HCT116 (cell line): ENCODE data around the gene KCNIP4. TPM values are rescaled to one million over a fixed set of nuclear protein-coding genes. Genes with fewer than 3 reads are reported as not detected.

ENCODE experiments used
- ATAC-seq: fragments of 200-7000 bp; cut with Tn5 transposase; 2 replicates; pipeline ENCODE4 v1.9.1; 2020; ENCODE audit warnings: mild to moderate bottlenecking, moderate library complexity
- BruUV-seq: library from RNA; stranded (reverse); fragments of 400-500 nt; replicated peaks from 2 replicates; lab custom pipeline; 2021; lab: Mats Ljungman, UMichigan
- CTCF ChIA-PET: fragments of 300-600 bp; sonication (Branson Sonifier 250); formaldehyde crosslinking; loops from one replicate; lab custom pipeline; 2021; ENCODE audit warnings: antibody characterized with exemption; lab: Charles Lee
- POLR2A ChIA-PET: fragments of 300-600, 350-600 bp; sonication (Branson Sonifier 250); formaldehyde crosslinking; loops from one replicate; lab custom pipeline; 2021; ENCODE audit warnings: antibody characterized with exemption; lab: Charles Lee
- RAD21 ChIA-PET, 2 experiments: fragments of 300-600 bp; sonication (Branson Sonifier 250); formaldehyde crosslinking; loops; one replicate each; lab custom pipeline; 2023; ENCODE audit warnings: low total read pairs in 2 of 2; ENCODE audit not compliant: uncharacterized antibody in 2 of 2, unreplicated experiment in 2 of 2, low non-redundant PET in 1 of 2; lab: Charles Lee
- DNase-seq: peaks from one replicate; pipeline ENCODE4 v3.0.0-alpha.2; 2010; ENCODE audit warnings: low read depth, low spot score
- H2AFZ ChIP-seq: fragments of 200-600 bp; shearing (Covaris generic), sonication (generic); 2 replicates; pipeline ENCODE4 v1.6.1; 2017; ENCODE audit warnings: low read depth, mixed run types, mixed read lengths, antibody characterized with exemption, low read length; ENCODE audit not compliant: poor library complexity, severe bottlenecking
- H3K27ac ChIP-seq: 2 replicates; pipeline ENCODE4 v1.5.1; 2012; ENCODE audit warnings: low read depth, low read length
- H3K27me3 ChIP-seq: fragments of 200-600 bp; sonication (generic); 2 replicates; pipeline ENCODE4 v1.6.1; 2016; ENCODE audit warnings: mixed run types, low read length, mixed read lengths; ENCODE audit not compliant: insufficient read depth
- H3K36me3 ChIP-seq, 2 experiments: fragments of 200-500 bp in 1 of 2; fragments of 200-600 bp in 1 of 2; sonication (Bioruptor generic) in 1 of 2; sonication (generic) in 1 of 2; 2 replicates each; pipeline versions ENCODE4 v1.5.1 to v1.6.1; 2014 to 2016; ENCODE audit warnings: low read length in 2 of 2, inconsistent platforms in 1 of 2, mixed read lengths in 1 of 2, mixed run types in 1 of 2; ENCODE audit not compliant: insufficient read depth in 2 of 2, control insufficient read depth in 1 of 2
- H3K4me1 ChIP-seq, 2 experiments: fragments of 200-600 bp in 1 of 2; sonication (generic) in 1 of 2; 2 replicates each; pipeline versions ENCODE4 v1.5.1 to v1.6.1; 2012 to 2017; ENCODE audit warnings: low read length in 2 of 2, inconsistent platforms in 1 of 2, mild to moderate bottlenecking in 1 of 2, mixed read lengths in 1 of 2, mixed run types in 1 of 2, moderate library complexity in 1 of 2; ENCODE audit not compliant: insufficient read depth in 2 of 2, control insufficient read depth in 1 of 2
- H3K4me2 ChIP-seq: fragments of 200-600 bp; sonication (generic); 2 replicates; pipeline ENCODE4 v1.6.1; 2017; ENCODE audit warnings: mixed run types, low read length, mixed read lengths
- H3K4me3 ChIP-seq, 2 experiments: fragments of 200-600 bp in 1 of 2; sonication (generic) in 1 of 2; replicated peaks in 1 of 2; 2 replicates each; pipeline ENCODE4 v1.5.1; 2011 to 2016; ENCODE audit warnings: low read length in 2 of 2, control low read depth in 1 of 2, low read depth in 1 of 2, mild to moderate bottlenecking in 1 of 2, mixed read lengths in 1 of 2, mixed run types in 1 of 2
- H3K79me2 ChIP-seq: fragments of 200-600 bp; sonication (generic); 2 replicates; pipeline ENCODE4 v1.6.1; 2017; ENCODE audit warnings: mild to moderate bottlenecking, mixed run types, low read length, moderate library complexity, mixed read lengths; ENCODE audit not compliant: insufficient read depth
- H3K9ac ChIP-seq: fragments of 200-600 bp; sonication (generic); 2 replicates; pipeline ENCODE4 v1.6.1; 2016; ENCODE audit warnings: low read length, mixed read lengths
- H3K9me2 ChIP-seq: fragments of 200-600 bp; sonication (generic), shearing (Covaris generic); 2 replicates; pipeline ENCODE4 v1.6.1; 2017; ENCODE audit warnings: mixed run types, mild to moderate bottlenecking, moderate library complexity; ENCODE audit not compliant: insufficient read depth
- H3K9me3 ChIP-seq, 2 experiments: fragments of 200-500 bp in 1 of 2; fragments of 200-600 bp in 1 of 2; sonication (Bioruptor generic) in 1 of 2; sonication (generic) in 1 of 2; 2 replicates each; pipeline ENCODE4 v1.6.1; 2014 to 2017; ENCODE audit warnings: low read length in 2 of 2, mixed read lengths in 2 of 2, inconsistent platforms in 1 of 2, low read depth in 1 of 2, mild to moderate bottlenecking in 1 of 2, mixed run types in 1 of 2, moderate library complexity in 1 of 2; ENCODE audit not compliant: control insufficient read depth in 1 of 2, insufficient read depth in 1 of 2
- H4K20me1 ChIP-seq: fragments of 200-600 bp; sonication (generic), shearing (Covaris generic); 2 replicates; pipeline ENCODE4 v1.6.1; 2017; ENCODE audit warnings: mixed run types, mild to moderate bottlenecking, moderate library complexity; ENCODE audit not compliant: insufficient read depth
- CBX3 ChIP-seq: IDR thresholded peaks from 2 replicates; pipeline ENCODE4 v1.6.1; 2012; ENCODE audit warnings: low read depth
- EGR1 ChIP-seq: IDR thresholded peaks from 2 replicates; pipeline ENCODE4 v1.6.1; 2012; ENCODE audit warnings: low read depth
- ELF1 ChIP-seq: IDR thresholded peaks from 2 replicates; pipeline ENCODE4 v1.6.1; 2012; ENCODE audit warnings: low read depth, borderline replicate concordance
- EZH2 ChIP-seq: fragments of 200-600 bp; sonication (generic); IDR thresholded peaks from 2 replicates; pipeline ENCODE4 v1.6.1; 2017; ENCODE audit warnings: antibody characterized with exemption, mixed run types
- EZH2phosphoT487 ChIP-seq: fragments of 200-600 bp; IDR thresholded peaks from 2 replicates; pipeline ENCODE4 v1.6.1; 2018; ENCODE audit warnings: antibody characterized with exemption, borderline replicate concordance
- JUND ChIP-seq: IDR thresholded peaks from 2 replicates; pipeline ENCODE4 v1.6.1; 2012
- RAD21 ChIP-seq: IDR thresholded peaks from 2 replicates; pipeline ENCODE4 v1.6.1; 2012; ENCODE audit warnings: low read depth, mild to moderate bottlenecking
- SP1 ChIP-seq: IDR thresholded peaks from 2 replicates; pipeline ENCODE4 v1.6.1; 2012; ENCODE audit warnings: low read depth
- YY1 ChIP-seq: IDR thresholded peaks from 2 replicates; pipeline ENCODE4 v1.6.1; 2011; ENCODE audit warnings: low read length, low read depth, moderate library complexity, mild to moderate bottlenecking; ENCODE audit not compliant: insufficient replicate concordance; ENCODE audit errors: extremely low read depth
- ZNF274 ChIP-seq: fragments of 200-500 bp; sonication (Bioruptor generic); IDR thresholded peaks from 2 replicates; pipeline ENCODE4 v1.6.1; 2014; ENCODE audit warnings: mild to moderate bottlenecking, low read depth, low read length, inconsistent platforms
- intact Hi-C: fragments of 100-400 bp; cut with micrococcal nuclease; formaldehyde crosslinking; loops from 2 replicates; pipeline ENCODE4 v1.10.0; 2022
- total RNA-seq: library from RNA; stranded (reverse); gene quantifications from one replicate; pipeline ENCODE4 v1.2.1, GENCODE V29; 2021; ENCODE audit not compliant: unreplicated experiment
- TF ChIP-seq, protein P1 (sequence below): IDR thresholded peaks from 2 replicates; pipeline ENCODE4 v1.6.1; 2011; ENCODE audit warnings: mild to moderate bottlenecking, low read length, moderate library complexity; ENCODE audit not compliant: insufficient replicate concordance; ENCODE audit errors: extremely low read depth

The KCNIP4 gene
- total RNA-seq, 1 experiment from 2014 or later = not detected

DNA sequence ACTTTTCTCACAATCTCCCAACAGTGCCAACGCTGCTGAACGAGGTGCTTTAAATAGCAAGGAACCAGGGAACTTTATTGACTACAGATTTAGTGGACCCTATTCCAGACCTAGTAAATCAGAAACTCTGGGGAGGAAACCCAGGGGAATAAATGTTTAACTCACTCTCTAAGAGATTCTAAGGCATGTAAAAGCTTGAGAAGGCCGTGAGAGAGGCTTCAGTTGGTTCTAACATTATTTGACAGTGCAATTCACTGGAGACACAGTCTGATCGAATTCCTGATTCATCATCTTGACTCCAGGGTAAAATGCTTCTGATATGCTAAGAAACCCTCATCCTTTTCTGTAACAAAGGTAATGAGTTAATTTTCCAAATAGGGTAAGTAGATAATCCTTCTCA is 494.4 kb downstream of the KCNIP4 start:
- POLR2A ChIA-PET = no interaction called here
- no peak overlapping the region for H3K4me3 ChIP-seq
- CTCF ChIA-PET = no interaction called here
- BruUV-seq = no TSS peak
- H2AFZ ChIP-seq = no peak overlapping the region
- no peak overlapping the region for H3K4me2 ChIP-seq
- no peaks in the 10 kb centered on the region for H3K79me2 ChIP-seq
- H3K27me3 ChIP-seq = no peaks in the 10 kb centered on the region
- DNase-seq = no peak
- no peaks in the 10 kb centered on the region for H3K4me1 ChIP-seq
- H3K9me2 ChIP-seq = no peaks in the 10 kb centered on the region
- RAD21 ChIA-PET = no interaction called here
- intact Hi-C loops = no loop called here
- no peaks in the 10 kb centered on the region for H3K36me3 ChIP-seq
- no peak overlapping the region for H3K27ac ChIP-seq
- no peak for ATAC-seq
- no peak for TF ChIP-seq EZH2phosphoT487
- TF ChIP-seq ZNF274 = no peak
- TF ChIP-seq SP1 = no peak
- no peak for TF ChIP-seq CBX3
- TF ChIP-seq EGR1 = no peak
- no peak for TF ChIP-seq RAD21
- no peak for TF ChIP-seq EZH2
- no peak for TF ChIP-seq ELF1
- TF ChIP-seq, protein P1, sequence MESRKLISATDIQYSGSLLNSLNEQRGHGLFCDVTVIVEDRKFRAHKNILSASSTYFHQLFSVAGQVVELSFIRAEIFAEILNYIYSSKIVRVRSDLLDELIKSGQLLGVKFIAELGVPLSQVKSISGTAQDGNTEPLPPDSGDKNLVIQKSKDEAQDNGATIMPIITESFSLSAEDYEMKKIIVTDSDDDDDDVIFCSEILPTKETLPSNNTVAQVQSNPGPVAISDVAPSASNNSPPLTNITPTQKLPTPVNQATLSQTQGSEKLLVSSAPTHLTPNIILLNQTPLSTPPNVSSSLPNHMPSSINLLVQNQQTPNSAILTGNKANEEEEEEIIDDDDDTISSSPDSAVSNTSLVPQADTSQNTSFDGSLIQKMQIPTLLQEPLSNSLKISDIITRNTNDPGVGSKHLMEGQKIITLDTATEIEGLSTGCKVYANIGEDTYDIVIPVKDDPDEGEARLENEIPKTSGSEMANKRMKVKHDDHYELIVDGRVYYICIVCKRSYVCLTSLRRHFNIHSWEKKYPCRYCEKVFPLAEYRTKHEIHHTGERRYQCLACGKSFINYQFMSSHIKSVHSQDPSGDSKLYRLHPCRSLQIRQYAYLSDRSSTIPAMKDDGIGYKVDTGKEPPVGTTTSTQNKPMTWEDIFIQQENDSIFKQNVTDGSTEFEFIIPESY = no peak
- TF ChIP-seq YY1 = no peak
- TF ChIP-seq JUND = no peak
- no peak overlapping the region for H3K9ac ChIP-seq
- no peaks in the 10 kb centered on the region for H4K20me1 ChIP-seq
- peaks cover 0 to 4% of the 10 kb centered on the region in 2 experiments; a peak in 1 of 4 replicates for H3K9me3 ChIP-seq
